HG03196 (cell line): ENCODE measurements around the gene MAML3.

Experiments used
- ATAC-seq: cut with Tn5 transposase; IDR thresholded peaks from one replicate; pipeline ENCODE4 v1.9.1; 2021; ENCODE audit not compliant: unreplicated experiment

Gene MAML3

DNA sequence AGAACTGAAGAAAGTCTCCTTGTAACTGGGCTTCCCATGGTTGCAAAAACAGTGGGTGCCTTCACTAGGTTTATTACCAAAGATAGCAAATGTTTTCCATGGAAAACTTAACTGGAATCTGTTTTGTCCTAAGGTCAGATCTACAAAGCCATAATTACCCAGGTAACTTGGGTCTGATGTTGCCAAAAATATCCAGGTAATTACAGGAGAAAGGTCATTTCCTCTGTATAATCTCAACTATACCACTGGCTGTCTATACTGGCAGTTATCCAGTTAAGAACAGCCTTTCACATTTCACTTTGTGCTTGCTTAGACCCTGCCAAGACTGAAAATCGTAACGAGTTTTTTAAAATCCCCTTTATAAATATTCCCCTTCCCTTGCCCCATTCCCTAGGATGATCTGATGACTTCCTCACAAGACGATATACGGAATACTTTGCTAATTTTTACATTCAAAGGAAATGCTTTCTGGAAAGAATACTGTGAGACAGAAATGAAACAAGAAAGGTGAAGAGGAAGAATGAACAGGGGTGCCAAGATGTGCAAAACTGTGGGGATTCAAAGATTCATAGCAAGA is 105.5 kb downstream of the MAML3 start:
- ATAC-seq = no peak

DNA sequence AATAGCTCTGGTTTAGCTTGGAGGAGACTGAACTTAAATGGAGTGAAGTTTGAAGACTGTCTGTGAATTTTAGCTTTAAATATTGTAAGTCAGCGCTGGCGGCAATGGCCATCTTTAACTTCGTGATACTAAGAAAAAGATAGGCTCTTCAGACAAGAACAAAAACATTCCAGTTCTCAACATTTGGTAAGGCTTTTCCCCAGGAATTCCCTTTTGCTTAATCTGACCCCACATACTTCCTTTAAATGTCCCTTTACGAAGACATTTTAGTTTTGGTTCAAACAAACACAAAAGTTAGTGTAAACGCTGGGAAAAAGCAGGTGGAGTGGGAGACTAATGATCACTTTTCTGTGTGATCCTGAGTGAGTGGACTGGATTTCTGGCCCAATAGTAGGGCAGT is 106.2 kb downstream of the MAML3 start:
- ATAC-seq = no peak

DNA sequence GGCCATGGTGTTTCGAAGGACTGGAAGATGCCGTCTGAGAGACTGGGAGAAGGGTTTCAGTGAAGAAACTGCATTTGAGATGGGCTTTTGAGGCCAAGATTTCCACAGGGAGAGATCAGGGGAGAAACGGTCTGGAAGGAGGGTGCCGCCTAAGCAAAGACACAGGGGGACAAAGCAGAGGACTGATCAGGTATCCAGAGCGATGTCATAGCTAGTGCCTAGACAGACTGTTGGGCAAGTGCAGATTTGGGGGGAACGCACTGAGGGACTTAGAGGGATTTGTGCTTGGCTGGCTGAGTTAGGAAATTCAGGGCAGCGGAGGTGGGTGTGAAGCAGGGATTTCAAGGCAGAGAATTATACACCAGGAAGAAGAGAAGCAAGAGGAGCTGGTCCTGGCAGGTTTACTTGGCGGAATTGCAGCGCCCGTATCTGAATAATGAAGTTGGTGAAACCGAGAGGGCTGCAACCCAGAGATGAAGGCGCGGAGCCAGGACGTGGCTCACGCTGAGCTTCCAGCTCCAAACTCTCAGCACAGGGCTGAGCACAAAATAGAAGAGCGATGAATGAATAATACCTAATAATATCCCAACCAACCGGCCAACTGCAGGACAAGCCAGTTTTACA is 106.9 kb downstream of the MAML3 start:
- ATAC-seq = no peak

DNA sequence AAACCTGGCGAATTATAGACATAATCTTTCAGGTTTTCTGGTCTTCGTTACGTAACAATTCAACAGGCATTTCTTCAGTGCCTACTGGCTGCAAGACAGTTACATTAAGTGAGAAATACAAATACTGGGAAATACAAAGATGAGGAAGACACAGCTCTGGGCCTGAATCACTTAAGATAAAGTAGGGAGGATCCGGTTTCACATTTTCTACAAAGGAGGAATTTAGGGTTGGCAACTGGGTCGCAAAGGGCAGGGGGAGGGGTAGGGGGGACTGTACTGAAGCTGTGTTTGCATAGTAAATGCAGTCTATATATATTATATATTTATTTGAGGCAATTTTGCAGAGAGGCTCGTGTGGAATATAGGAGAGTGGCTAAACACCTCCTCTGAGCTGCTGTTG is 107.4 kb downstream of the MAML3 start:
- no peak for ATAC-seq

DNA sequence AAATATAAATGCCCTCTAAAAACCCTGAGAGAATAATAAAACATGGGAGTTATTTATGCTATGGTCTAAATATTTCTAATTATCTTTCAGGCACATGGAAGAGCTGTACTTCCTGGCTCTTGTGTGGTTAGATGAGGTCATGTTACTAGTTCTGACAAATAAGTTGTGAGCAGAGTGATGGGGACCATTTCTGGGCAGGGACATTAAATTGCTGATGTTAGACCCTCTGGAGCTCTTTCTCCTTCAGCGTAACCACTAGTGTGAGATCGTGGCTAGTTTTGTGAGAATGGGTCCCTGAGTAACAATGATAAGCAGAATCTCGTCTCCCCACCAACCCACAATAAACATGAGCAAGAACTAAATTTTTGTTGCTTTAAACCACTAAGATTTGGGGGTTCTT is 108.0 kb downstream of the MAML3 start:
- no peak for ATAC-seq

DNA sequence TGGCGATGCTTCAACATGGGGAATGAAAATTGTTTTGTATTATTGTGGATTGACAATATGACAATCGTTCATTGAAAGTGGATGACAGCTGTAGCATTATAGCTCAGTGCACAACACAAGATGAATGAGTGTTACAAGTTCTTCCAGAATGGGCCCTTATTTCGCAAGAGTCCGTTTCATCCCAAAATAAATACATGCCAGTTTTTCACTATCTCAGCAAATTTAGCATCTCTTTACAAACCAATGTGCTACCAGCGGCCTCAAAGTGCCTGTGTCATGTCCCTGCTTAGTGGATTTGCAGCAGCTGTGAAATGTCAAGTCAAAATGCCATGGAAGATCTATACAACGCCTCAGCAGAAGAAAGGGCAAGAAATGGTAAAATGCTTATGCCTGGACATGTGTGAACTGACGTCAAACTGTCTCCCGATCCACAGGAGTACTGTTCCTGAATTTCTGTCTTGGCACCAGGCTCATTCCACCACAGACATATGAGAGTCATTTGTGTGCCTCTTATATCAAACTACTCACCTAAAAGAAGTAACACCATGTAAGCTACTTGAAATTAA is 109.6 kb downstream of the MAML3 start:
- ATAC-seq = no peak

DNA sequence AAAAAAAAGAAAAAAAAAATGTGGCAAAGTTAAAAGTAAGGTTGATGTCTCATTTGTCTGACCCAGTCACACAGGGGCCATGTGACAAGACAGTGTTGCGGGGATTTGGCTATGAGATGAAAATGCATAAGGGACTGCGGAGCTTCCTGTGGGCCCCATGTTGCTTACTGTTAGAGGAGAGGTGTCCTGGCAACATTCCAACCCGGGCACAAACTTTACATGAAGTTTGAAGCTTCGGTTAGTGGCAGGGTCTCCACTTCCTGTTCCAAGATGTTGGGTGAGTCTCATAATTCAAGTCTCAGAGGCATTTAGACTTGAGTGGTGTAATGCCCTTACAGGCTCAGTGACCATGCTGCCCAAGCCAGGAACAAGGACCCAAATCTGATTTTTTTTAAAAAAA is 111.3 kb downstream of the MAML3 start:
- no peak for ATAC-seq

DNA sequence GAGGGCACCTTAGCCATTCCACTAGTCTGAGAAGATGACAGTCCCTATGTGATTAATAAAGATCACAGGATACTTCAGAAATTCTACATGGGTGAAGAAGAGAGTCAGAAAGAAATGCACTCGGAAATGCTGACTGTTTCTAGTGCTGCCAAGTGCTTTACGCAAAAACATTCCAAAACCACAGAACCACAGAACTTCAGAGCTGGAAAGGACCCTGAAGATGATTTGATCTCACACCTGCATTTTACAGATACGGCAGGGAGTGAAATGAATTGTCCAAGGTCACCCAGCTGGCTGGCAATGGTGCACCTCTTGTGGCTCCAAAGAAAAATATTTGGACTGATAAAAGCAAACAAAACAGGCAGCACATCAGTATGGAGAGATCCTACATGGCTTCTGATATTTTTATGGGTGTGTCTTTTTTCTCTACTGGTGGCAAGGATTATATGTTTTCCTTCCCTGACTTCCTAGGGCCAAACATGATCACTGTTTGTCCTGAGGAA is 115.9 kb downstream of the MAML3 start:
- ATAC-seq = no peak

DNA sequence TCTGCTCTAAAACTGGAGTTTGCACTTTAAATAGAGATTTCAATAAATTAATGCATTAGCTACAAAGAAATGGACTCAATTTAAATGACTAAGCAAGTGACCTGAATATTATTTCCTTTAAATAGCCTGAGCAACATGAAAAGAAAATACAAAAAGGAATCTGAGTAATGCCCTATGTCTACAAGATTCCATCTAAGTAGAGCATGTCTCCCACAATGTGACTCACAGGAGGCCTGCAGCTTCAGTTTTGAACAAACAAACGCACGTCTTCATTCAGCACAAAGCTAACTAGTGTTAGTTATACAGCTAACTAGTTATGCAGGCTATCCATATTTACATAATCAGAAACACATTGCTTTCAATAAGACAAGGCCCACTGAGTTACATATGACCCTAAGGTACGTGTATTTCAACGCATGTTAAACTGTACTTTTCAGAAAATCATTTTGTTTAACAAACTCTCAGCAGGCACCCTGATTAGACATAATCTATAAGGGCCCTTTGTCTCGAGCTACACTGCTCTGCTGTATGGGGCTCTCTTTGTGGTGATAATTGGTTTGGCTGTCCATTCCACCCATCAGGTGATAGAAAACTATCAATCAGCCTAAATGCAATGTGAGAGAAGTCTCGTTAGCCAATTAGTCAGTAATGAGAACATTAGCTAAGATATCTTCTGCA is 116.5 kb downstream of the MAML3 start:
- no peak for ATAC-seq

DNA sequence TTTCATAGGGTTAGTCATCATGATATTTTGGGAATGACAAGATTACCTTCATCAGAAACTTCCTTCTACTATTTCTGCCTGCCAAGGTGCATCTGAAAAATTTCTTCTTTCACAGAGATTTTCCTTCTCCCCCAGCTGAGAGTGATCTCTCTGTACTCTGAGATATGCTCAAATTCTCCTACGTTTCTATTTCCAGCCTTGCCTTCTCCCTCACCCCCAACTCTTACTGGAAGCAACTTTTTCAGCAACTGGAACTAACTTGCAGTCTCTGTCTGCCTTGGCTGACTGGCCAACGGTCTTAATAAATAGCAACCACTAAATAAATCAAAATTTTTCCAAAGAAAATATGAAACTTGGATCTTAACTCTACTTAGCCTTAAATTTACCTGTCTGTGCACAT is 122.3 kb downstream of the MAML3 start:
- ATAC-seq = no peak

DNA sequence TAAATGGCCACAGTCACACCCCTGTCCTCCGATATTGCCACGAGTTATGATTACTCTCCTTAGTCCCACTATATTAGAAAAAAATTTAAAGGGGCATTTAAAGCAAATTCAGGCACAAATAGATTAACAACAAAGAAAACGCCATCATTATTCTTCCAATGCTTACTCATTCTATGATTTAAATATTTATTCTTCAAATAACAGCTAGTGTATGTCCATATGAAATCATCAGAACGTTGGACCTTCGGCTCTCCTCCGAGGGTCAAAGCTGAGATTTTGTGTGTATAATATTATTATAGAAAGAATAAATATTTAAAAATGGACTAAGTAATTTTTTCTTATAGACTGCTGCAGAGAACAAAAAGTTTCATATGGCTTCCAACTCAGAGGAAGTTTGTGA is 122.9 kb downstream of the MAML3 start:
- no peak for ATAC-seq

DNA sequence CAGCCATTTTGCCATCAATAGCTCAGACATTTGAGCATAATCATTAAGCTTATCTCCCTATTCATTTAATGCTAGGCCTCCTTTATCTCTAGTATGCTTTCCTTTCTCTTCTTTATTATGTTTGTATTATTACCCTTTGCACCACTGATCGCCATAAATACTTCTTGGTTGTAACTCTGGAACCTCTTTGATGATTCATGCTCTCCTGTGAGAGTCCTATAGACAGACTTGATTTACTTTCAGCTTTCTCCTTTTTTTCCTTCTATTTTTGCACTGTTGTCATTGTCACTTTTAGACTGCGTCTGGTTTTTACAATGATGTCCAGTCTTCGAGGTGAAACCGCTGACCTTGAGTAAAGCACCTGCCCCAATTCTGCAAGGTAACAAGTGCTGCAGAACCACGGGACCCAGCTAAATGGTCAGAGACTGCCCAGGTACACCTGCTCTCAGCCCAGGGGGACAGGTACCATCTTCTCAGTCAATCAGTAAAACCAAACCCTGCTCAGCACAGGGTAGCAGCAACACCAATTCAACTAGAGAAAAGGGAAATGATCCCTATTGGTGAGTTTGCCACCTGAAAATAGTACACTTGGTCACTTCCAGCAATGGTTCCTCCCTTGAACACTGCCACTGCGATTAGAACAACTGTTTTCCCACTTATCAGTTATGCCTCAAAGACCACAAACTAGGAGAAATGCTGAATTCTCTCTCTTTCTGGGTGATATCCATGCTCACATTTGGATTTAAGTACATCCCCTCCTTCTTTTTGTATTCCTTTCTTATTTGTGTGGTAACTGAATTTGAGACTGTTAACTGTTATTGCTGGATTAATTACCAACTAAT is 125.1 kb downstream of the MAML3 start:
- ATAC-seq = no peak

DNA sequence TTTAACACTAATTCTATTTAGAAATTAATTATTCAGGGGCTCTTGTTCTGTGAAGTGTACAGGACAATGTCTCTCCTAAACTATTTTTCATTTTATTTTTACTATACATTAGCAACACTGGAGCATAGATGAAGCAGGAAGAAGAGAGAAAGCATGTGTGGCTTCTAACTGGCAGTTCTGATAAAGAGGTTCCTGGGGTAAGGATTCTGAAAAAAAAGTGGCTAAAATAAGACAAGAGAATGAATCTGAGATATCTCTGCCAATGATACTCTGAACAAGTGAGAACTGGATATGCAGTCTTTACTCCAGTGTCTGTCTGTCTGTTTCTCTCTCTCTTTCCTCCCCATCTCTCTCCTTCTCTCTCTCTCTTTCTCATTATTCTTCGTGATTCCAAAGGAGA is 125.9 kb downstream of the MAML3 start:
- no peak for ATAC-seq

DNA sequence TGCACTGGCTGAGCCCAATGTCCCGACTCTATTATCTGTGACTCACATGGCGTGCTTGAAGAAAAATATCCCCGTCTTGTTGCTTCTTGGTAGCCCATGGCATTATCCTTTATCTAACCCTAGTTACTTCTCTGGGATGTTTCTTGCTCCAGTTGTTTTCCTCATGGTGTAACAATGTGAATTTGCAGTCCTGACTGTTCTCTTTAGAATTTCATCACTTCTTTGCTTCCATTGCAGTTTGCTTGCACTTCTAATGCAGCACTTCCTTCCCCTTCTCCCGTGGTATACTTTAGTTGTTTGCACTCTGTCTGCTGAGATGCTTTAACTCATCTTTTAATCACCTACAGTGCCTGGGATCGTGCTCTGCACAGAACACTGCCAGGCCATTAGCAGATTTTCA is 126.9 kb downstream of the MAML3 start:
- ATAC-seq = no peak

DNA sequence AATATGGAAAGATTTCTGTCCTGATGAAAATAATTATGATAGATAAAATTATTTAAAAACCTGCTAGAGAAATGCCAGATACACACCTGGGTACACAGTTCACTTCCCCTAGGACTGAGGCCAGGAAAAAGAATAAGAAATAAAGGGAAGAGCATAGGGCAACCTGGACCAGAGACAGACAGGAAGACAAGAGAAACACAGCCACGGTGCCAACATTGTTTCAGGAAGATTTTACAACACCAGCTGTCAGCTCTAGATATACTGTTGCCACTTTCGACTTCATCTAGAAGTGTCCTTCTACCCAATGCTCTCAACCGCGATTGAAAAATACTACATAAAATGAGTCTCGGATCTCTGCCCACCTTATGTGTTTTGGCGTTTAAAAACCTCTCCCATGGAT is 128.5 kb downstream of the MAML3 start:
- ATAC-seq = no peak

DNA sequence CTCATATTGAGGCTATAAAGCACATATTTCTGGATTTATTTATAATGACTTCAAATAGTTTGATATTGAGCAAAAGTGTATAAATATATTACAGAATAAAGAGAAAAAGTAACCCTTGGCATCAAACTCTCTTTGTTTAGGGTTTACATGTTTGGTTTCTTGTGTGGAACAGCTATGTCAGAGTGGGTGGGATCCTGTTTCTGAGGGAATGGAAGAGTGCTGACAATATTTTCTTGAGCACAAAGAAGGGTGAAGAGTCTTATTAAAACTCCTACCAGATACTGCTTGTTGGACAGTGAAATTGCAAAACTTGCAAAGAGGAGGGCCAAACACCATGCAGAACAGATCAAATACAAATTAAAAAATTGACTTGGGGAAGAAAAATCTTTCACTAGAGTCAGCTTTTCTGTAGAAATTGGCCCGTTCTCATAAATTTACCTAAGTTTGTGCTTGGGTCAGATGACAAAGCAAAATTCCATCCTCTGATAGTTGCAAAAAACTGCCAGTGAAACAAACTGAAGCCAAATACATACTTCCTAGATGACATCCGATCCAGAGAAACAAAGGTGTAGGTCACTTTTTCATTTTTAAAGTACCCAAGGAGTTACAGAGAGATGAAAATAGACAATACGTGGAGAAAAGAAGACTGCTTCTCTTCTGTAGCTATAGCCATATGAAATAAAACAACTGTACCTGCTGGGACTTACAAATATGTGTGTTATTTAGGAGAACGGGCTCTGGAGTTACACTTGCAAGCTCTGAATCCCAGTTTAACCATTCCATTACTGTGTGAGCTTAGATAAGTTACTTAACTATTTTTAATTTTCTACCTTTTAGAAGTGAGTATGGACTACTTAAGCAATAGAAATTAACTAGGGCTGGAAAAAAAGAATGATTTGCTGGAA is 133.3 kb downstream of the MAML3 start:
- ATAC-seq = no peak

DNA sequence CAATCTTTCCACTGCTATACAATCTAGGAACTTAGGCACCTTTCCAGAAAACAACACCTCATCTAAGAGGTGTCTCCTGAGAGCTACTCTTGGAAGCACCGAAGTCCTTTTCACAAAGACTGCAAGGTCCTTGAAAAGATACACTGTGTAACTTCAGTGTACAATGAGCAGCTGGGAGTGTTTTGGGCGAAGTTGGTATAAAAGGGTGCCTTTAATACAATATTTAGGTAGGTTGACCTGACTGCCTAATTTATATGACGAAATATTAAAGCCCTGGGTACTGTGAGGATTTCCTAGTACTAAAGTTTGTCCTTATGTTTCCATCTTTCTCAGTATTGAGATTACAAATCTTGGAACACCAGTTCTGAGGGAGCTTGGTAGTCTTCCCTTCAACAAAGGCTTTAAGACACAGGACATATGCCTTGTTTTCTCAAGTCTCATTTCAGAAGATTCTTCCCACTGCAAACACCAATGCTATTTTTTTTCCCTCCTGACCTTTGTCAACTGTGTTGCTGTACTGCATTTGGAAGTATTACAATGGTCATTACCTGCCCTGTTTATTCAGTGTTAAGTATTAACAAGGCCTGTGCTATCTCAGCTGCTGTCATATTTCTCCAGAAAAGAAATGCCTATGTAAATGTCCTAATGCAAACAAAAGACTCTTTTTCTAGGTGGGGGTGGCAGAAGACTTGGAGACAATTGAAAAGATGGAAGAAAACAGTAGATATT is 134.2 kb downstream of the MAML3 start:
- ATAC-seq = no peak

DNA sequence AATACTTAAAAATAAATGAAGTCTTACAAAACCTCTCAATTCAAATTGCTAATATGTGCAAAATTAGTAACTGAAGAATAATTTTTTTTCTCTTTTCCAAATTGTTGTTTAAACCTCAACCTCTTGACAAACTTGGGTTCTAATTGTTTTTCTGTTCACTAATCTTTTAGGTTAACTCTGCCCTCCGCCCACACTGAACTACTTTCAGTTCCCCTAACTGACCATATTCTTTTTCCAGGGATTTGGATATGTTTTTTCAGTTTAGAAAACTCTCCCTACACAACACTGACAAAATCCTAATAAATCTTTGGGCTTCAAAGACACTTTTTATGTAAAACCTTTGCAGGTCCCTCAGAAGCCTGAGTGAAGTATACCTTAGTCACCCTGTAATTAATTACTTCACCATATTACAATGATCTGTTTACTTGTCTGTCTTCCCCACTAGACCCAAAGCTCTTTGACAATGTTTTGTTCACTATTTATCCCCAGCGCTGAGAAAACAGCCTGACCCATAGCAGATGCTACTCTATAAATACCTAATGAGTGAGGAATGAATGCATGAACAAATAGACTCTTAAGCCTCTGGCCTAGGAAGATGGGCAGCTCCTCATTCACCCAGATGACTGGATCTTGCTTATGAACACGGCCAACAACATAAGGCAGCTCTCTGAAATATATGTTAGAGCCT is 134.9 kb downstream of the MAML3 start:
- ATAC-seq = no peak

DNA sequence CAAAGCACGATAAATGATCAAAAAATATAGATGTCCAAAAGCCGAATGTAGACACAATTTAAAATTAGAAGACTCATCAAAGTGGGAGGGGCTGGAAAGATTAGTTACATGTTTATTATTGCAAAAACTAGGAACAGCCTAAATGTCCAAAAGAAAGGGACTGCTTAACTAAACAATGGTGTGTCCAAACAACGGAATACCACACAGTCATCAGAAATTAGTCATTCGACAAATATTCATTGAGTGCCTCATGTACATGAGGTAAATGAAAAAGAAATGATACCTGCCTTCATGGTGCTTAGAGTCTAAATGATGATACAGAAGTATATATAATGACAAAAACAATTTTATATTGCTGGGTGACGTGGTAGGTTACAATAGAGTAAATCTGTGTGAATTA is 139.7 kb downstream of the MAML3 start:
- no peak for ATAC-seq
